Smooth muscle cell (in vitro differentiated cells): ENCODE results near the gene RBL1. TPM values are rescaled to one million over a fixed set of nuclear protein-coding genes. Genes with fewer than 3 reads are reported as not detected.

Experiments
- DNase-seq: peaks from one replicate; lab custom pipeline; 2025; ENCODE audit not compliant: unreplicated experiment; lab: John Stamatoyannopoulos, UW
- H2AFZ ChIP-seq: fragments of 200-600 bp; sonication (generic); 2 replicates; pipeline ENCODE4 v1.6.0; 2016; ENCODE audit warnings: antibody characterized with exemption, low read depth, mild to moderate bottlenecking
- H3F3A ChIP-seq: fragments of 200-600 bp; sonication (generic); 2 replicates; pipeline ENCODE4 v1.6.0; 2017; ENCODE audit warnings: antibody characterized with exemption, low read depth
- H3K27ac ChIP-seq: fragments of 200-600 bp; sonication (generic); 2 replicates; pipeline ENCODE4 v1.5.1; 2016; ENCODE audit warnings: low read depth, mild to moderate bottlenecking
- H3K27me3 ChIP-seq: fragments of 200-600 bp; sonication (generic); 2 replicates; pipeline ENCODE4 v1.6.1; 2016; ENCODE audit warnings: low read depth, mild to moderate bottlenecking
- H3K36me3 ChIP-seq: fragments of 200-600 bp; sonication (generic); 2 replicates; pipeline ENCODE4 v1.5.1; 2016; ENCODE audit warnings: low read depth
- H3K4me1 ChIP-seq: fragments of 200-600 bp; sonication (generic); 2 replicates; pipeline ENCODE4 v1.5.1; 2016; ENCODE audit warnings: low read depth
- H3K4me2 ChIP-seq: fragments of 200-600 bp; sonication (generic); 2 replicates; pipeline ENCODE4 v1.6.0; 2016; ENCODE audit warnings: mild to moderate bottlenecking
- H3K4me3 ChIP-seq: fragments of 200-600 bp; sonication (generic); 2 replicates; pipeline ENCODE4 v1.5.1; 2016; ENCODE audit warnings: mild to moderate bottlenecking
- H3K79me2 ChIP-seq: fragments of 200-600 bp; sonication (generic); 2 replicates; pipeline ENCODE4 v1.6.0; 2016; ENCODE audit warnings: low read depth, mild to moderate bottlenecking
- H3K9ac ChIP-seq: fragments of 200-600 bp; sonication (generic); 2 replicates; pipeline ENCODE4 v1.6.0; 2016; ENCODE audit warnings: low read depth
- H3K9me3 ChIP-seq: fragments of 200-600 bp; sonication (generic); replicated peaks from 2 replicates; pipeline ENCODE4 v1.5.1; 2016; ENCODE audit warnings: low read depth
- H4K20me1 ChIP-seq: fragments of 200-600 bp; sonication (generic); 2 replicates; pipeline ENCODE4 v1.6.0; 2016; ENCODE audit warnings: low read depth
- CTCF ChIP-seq: fragments of 200-600 bp; sonication (generic); IDR thresholded peaks from 2 replicates; pipeline ENCODE4 v1.5.1; 2017; ENCODE audit warnings: borderline replicate concordance, mild to moderate bottlenecking, antibody characterized with exemption; ENCODE audit not compliant: insufficient read depth, poor library complexity, severe bottlenecking
- WGBS: methylation state at CpG from one replicate; pipeline ENCODE4 v1.1.7; 2016; ENCODE audit warnings: low lambda C conversion rate; 5-methylcytosine and 5-hydroxymethylcytosine counted together
- polyA plus RNA-seq: library from polyadenylated mRNA; unstranded; fragments of >200 nt; fragmentation: Nextera tagmentation; extraction: Ambion mirVana; gene quantifications from 2 replicates; pipeline ENCODE4 v1.2.1, GENCODE V29; 2016
- total RNA-seq: library from RNA; depleted of rRNA; stranded (reverse); fragments of >200 nt; gene quantifications from 2 replicates; pipeline ENCODE4 v1.2.3, GENCODE V29; 2014

The RBL1 gene
- total and polyA plus RNA-seq, 2 experiments from 2014 or later = 2.3 to 6.4 TPM

- Histone ChIP-seq H3K79me2 (no peaks in the 10 kb centered on the region), H4K20me1 (no peaks in the 10 kb centered on the region), H3K36me3 (no peaks in the 10 kb centered on the region), H3K4me3 (no peak overlapping the region), H2AFZ (no peak overlapping the region), H3K4me2 (no peak overlapping the region), H3K9me3 (no peaks in the 10 kb centered on the region), H3K4me1 (no peaks in the 10 kb centered on the region), H3K27me3 (peaks cover 3% of the 10 kb centered on the region), H3F3A (no peaks in the 10 kb centered on the region), H3K27ac (no peak overlapping the region), H3K9ac (no peak overlapping the region)
- DNase-seq = no peak
- TF ChIP-seq CTCF = no peak
- 92% methylated on average over 4 of the region's 4 CpGs for WGBS
These were observed 41.8 kb upstream of the RBL1 start for GRCh38 chr20:37137547-37137946.

- no peak for TF ChIP-seq CTCF
- H3K27me3 ChIP-seq = peaks cover 3% of the 10 kb centered on the region
- no peaks in the 10 kb centered on the region for H3K36me3 ChIP-seq
- no peaks in the 10 kb centered on the region for H3K9me3 ChIP-seq
- H3K9ac ChIP-seq = no peak overlapping the region
- DNase-seq = no peak
- no peak overlapping the region for H3K4me3 ChIP-seq
- WGBS = 84% methylated on average over 2 of the region's 2 CpGs
- no peak overlapping the region for H3K4me2 ChIP-seq
- no peak overlapping the region for H3K27ac ChIP-seq
- H3F3A ChIP-seq = no peaks in the 10 kb centered on the region
- no peaks in the 10 kb centered on the region for H3K4me1 ChIP-seq
- H4K20me1 ChIP-seq = no peaks in the 10 kb centered on the region
- H2AFZ ChIP-seq = no peak overlapping the region
- H3K79me2 ChIP-seq = no peaks in the 10 kb centered on the region
These were observed 38.2 kb upstream of the RBL1 start for GRCh38 chr20:37133952-37134351.

- Histone ChIP-seq H3K4me3 (no peak overlapping the region), H3K9me3 (no peaks in the 10 kb centered on the region)
- WGBS = 93% methylated on average over 3 of the region's 3 CpGs
These were observed 35.7 kb upstream of the RBL1 start for GRCh38 chr20:37131486-37131885.

More at GRCh38 chr20:37131486-37131885, 35.7 kb upstream of the RBL1 start:
- no peak for TF ChIP-seq CTCF
- Histone ChIP-seq H3F3A (no peaks in the 10 kb centered on the region), H3K4me2 (no peak overlapping the region), H3K27ac (no peak overlapping the region), H3K79me2 (no peaks in the 10 kb centered on the region), H3K9ac (no peak overlapping the region), H2AFZ (no peak overlapping the region), H4K20me1 (no peaks in the 10 kb centered on the region), H3K4me1 (no peaks in the 10 kb centered on the region), H3K36me3 (no peaks in the 10 kb centered on the region), H3K27me3 (peaks cover 3% of the 10 kb centered on the region)
- DNase-seq = no peak
